HepG2 (cell line): ENCODE measurements around the gene CCDC33. TPM values are rescaled to one million over a fixed set of nuclear protein-coding genes. Genes with fewer than 3 reads are reported as not detected.

Source experiments
- ATAC-seq: fragments of 200-7000 bp; cut with Tn5 transposase; 3 replicates; pipeline ENCODE4 v1.9.1; 2020; ENCODE audit warnings: mild to moderate bottlenecking, moderate library complexity
- BruUV-seq: library from RNA; stranded (reverse); fragments of 400-500 nt; replicated peaks from 2 replicates; lab custom pipeline; 2021; lab: Mats Ljungman, UMichigan
- CTCF ChIA-PET: fragments of 300-600 bp; formaldehyde crosslinking; extraction: SDS; loops from one replicate; lab custom pipeline; 2021; ENCODE audit warnings: low total read pairs, inconsistent platforms, low intra/inter-chr PET ratio; lab: Yijun Ruan, JAX
- POLR2A ChIA-PET: fragments of 350-600 bp; sonication (Branson Sonifier 250); formaldehyde crosslinking; loops from one replicate; lab custom pipeline; 2020; ENCODE audit warnings: antibody characterized with exemption, inconsistent platforms; lab: Yijun Ruan, JAX
- DNase-seq: peaks from one replicate; pipeline ENCODE4 v3.0.0-alpha.2; 2015; ENCODE audit warnings: low spot score
- FAIRE-seq: peaks from 3 replicates; lab custom pipeline; 2011; peaks lifted over from hg19 to GRCh38; lab: Jason Lieb, UNC
- H2AFZ ChIP-seq: one replicate; pipeline ENCODE4 v1.6.1; 2011; ENCODE audit warnings: low read length, inconsistent platforms
- H3K27ac ChIP-seq: fragments of 300-600 bp; 3 replicates; pipeline ENCODE4 v1.8.0; 2011; ENCODE audit warnings: mixed run types, mild to moderate bottlenecking, mixed read lengths, low read length, inconsistent platforms; ENCODE audit not compliant: insufficient read depth; ENCODE audit errors: extremely low read length
- H3K27me3 ChIP-seq, 2 experiments: fragments of 200-600 bp in 1 of 2; 2 replicates in 1 of 2; 3 replicates in 1 of 2; pipeline versions ENCODE4 v1.6.0 to v1.8.0; 2011; ENCODE audit warnings: low read length in 2 of 2, mild to moderate bottlenecking in 2 of 2, moderate library complexity in 2 of 2, inconsistent platforms in 1 of 2; ENCODE audit not compliant: insufficient read depth in 2 of 2, control insufficient read depth in 1 of 2
- H3K36me3 ChIP-seq, 2 experiments: fragments of 200-600 bp in 1 of 2; replicated peaks in 1 of 2; 2 replicates in 1 of 2; 3 replicates in 1 of 2; pipeline versions ENCODE4 v1.5.1 to v1.8.0; 2011; ENCODE audit warnings: low read length in 2 of 2, inconsistent platforms in 1 of 2; ENCODE audit not compliant: insufficient read depth in 2 of 2, control insufficient read depth in 1 of 2
- H3K4me1 ChIP-seq: 2 replicates; pipeline ENCODE4 v1.5.1; 2012; ENCODE audit warnings: low read length, inconsistent platforms; ENCODE audit not compliant: insufficient read depth
- H3K4me2 ChIP-seq: 2 replicates; pipeline ENCODE4 v1.6.0; 2011; ENCODE audit warnings: low read depth, low read length, inconsistent platforms
- H3K4me3 ChIP-seq, 3 experiments: fragments of 200-600 bp in 1 of 3; sonication (generic), shearing (Covaris generic) in 1 of 3; replicated peaks in 1 of 3; 2 replicates each; pipeline ENCODE4 v1.5.1; 2011 to 2016; ENCODE audit warnings: low read length in 3 of 3, inconsistent platforms in 2 of 3, low read depth in 2 of 3, mild to moderate bottlenecking in 2 of 3, control low read depth in 1 of 3, mixed read lengths in 1 of 3; ENCODE audit not compliant: insufficient read depth in 1 of 3
- H3K79me2 ChIP-seq: one replicate; pipeline ENCODE4 v1.6.1; 2011; ENCODE audit warnings: low read length, inconsistent platforms; ENCODE audit not compliant: insufficient read depth
- H3K9ac ChIP-seq: 2 replicates; pipeline ENCODE4 v1.6.0; 2011; ENCODE audit warnings: mild to moderate bottlenecking, low read depth, low read length, inconsistent platforms; ENCODE audit not compliant: insufficient read depth
- H3K9me3 ChIP-seq: 2 replicates; pipeline ENCODE4 v1.5.1; 2012; ENCODE audit warnings: mild to moderate bottlenecking, low read length
- H4K20me1 ChIP-seq: 2 replicates; pipeline ENCODE4 v1.6.0; 2011; ENCODE audit warnings: inconsistent platforms, mild to moderate bottlenecking, low read length, moderate library complexity; ENCODE audit not compliant: insufficient read depth
- CBX1 ChIP-seq: IDR thresholded peaks from one replicate; pipeline ENCODE4 v1.6.1; 2016; ENCODE audit warnings: antibody characterized with exemption, low read depth
- CEBPB ChIP-seq: IDR thresholded peaks from 2 replicates; pipeline ENCODE4 v1.6.1; 2011; ENCODE audit warnings: low read depth, low read length, improper control_type of control experiment, borderline replicate concordance
- FOSL2 ChIP-seq: sonication (generic); formaldehyde crosslinking; IDR thresholded peaks from 2 replicates; pipeline ENCODE4 v1.4.0; 2020; ENCODE audit warnings: missing genetic modification reagents
- GZF1 ChIP-seq: sonication (generic); formaldehyde crosslinking; IDR thresholded peaks from 2 replicates; pipeline ENCODE4 v1.5.1; 2020; ENCODE audit warnings: mild to moderate bottlenecking, missing genetic modification reagents
- HIVEP1 ChIP-seq: sonication (generic); formaldehyde crosslinking; IDR thresholded peaks from 2 replicates; pipeline ENCODE4 v1.4.0; 2020; ENCODE audit warnings: mild to moderate bottlenecking, missing genetic modification reagents
- LCORL ChIP-seq, 2 experiments: fragments of 450-650 bp in 1 of 2; sonication (generic) in 1 of 2; formaldehyde crosslinking in 1 of 2; IDR thresholded peaks; 2 replicates each; pipeline versions ENCODE4 v1.5.0 to v1.6.1; 2017 to 2020; ENCODE audit warnings: antibody characterized with exemption in 1 of 2, missing genetic modification reagents in 1 of 2
- ZNF326 ChIP-seq: sonication (generic); formaldehyde crosslinking; IDR thresholded peaks from 2 replicates; pipeline ENCODE4 v1.4.0; 2020; ENCODE audit warnings: missing genetic modification reagents, borderline replicate concordance
- ZNF567 ChIP-seq: sonication (generic); formaldehyde crosslinking; IDR thresholded peaks from 2 replicates; pipeline ENCODE4 v1.8.1; 2023; ENCODE audit warnings: mild to moderate bottlenecking, missing genetic modification reagents, borderline replicate concordance
- ZNF598 ChIP-seq: sonication (generic); formaldehyde crosslinking; IDR thresholded peaks from 2 replicates; pipeline ENCODE4 v1.5.1; 2020; ENCODE audit warnings: mild to moderate bottlenecking, missing genetic modification reagents, borderline replicate concordance
- WGBS: methylation state at CpG from one replicate; pipeline ENCODE4 v1.1.6; 2017; ENCODE audit warnings: low lambda C conversion rate; 5-methylcytosine and 5-hydroxymethylcytosine counted together
- in situ Hi-C: cut with HindIII; loops from 2 replicates; pipeline ENCODE4 v1.10.0; 2017; ENCODE audit warnings: low pct_unique_long_range_greater_than_20kb; ENCODE audit not compliant: extremely low pct_ligation_motif_present
- intact Hi-C: fragments of 100-400 bp; cut with micrococcal nuclease; formaldehyde crosslinking; loops from one replicate; pipeline ENCODE4 v1.10.0; 2022; ENCODE audit not compliant: unreplicated experiment
- polyA plus RNA-seq, 8 experiments: library from polyadenylated mRNA; depleted of rRNA in 3 of 8; stranded (reverse) in 7 of 8; unstranded in 1 of 8; fragments of >200 nt; fragmentation: Illumina TruSeq in 4 of 8; extraction: Trizol in 4 of 8; gene quantifications; 2 replicates each; pipeline versions ENCODE4 v1.2.1 to v1.2.3, GENCODE V29; 2011 to 2016; ENCODE audit warnings: low read depth in 4 of 8, missing spikeins in 1 of 8, mixed read lengths in 1 of 8; ENCODE audit not compliant: insufficient read depth in 1 of 8
- total RNA-seq, 5 experiments: library from RNA; depleted of rRNA; stranded (reverse); fragments of >200 nt; fragmentation: Illumina TruSeq; extraction: Trizol; gene quantifications; 2 replicates each; pipeline ENCODE4 v1.2.3, GENCODE V29; 2016; ENCODE audit warnings: low read depth in 1 of 5
- TF ChIP-seq, protein P1 (sequence below): sonication (generic); formaldehyde crosslinking; conservative IDR thresholded peaks from 2 replicates; pipeline ENCODE4 v1.8.0; 2022; ENCODE audit warnings: missing genetic modification reagents
- TF ChIP-seq, protein P2 (sequence below): sonication (generic); formaldehyde crosslinking; IDR thresholded peaks from 2 replicates; pipeline ENCODE4 v1.5.1; 2020; ENCODE audit warnings: missing genetic modification reagents, mild to moderate bottlenecking, borderline replicate concordance
- TF ChIP-seq, protein P3 (sequence below): sonication (generic); formaldehyde crosslinking; IDR thresholded peaks from 2 replicates; pipeline ENCODE4 v1.8.1; 2022; ENCODE audit warnings: mild to moderate bottlenecking, missing genetic modification reagents
- TF ChIP-seq, protein P4 (sequence below): sonication (generic); formaldehyde crosslinking; IDR thresholded peaks from 2 replicates; pipeline ENCODE4 v1.5.0; 2020; ENCODE audit warnings: missing genetic modification reagents

Gene CCDC33
- total and polyA plus RNA-seq, 2 of the 13 experiments (the other 11 are each of a cell fraction or from before 2014, with no cell fraction given): 0.30 TPM; not detected in 1

DNA sequence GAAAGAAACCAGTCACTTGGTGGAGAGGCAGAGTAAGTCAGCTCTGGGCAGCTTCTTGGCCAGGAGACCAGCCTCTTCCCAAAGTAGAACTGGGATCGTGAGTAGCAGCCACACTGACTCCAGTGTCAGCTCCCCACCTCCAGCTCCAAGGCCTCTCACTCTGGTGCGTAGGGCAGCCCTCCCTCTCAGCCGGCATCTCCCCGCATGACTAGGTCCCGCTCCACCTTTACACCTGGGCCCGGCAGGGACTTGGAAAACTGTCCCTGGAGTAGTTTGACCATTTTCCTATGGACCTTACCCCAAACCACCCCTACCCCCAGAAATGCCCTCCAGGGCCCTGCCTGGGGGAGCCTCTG, 36.9 kb upstream of the CCDC33 start (continued):
- TF ChIP-seq, protein P1, sequence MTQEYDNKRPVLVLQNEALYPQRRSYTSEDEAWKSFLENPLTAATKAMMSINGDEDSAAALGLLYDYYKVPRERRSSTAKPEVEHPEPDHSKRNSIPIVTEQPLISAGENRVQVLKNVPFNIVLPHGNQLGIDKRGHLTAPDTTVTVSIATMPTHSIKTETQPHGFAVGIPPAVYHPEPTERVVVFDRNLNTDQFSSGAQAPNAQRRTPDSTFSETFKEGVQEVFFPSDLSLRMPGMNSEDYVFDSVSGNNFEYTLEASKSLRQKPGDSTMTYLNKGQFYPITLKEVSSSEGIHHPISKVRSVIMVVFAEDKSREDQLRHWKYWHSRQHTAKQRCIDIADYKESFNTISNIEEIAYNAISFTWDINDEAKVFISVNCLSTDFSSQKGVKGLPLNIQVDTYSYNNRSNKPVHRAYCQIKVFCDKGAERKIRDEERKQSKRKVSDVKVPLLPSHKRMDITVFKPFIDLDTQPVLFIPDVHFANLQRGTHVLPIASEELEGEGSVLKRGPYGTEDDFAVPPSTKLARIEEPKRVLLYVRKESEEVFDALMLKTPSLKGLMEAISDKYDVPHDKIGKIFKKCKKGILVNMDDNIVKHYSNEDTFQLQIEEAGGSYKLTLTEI (CRISPR knock-in tag): no peak
- TF ChIP-seq ZNF567 (CRISPR knock-in tag): no peak
- TF ChIP-seq HIVEP1: no peak
- TF ChIP-seq, protein P2, sequence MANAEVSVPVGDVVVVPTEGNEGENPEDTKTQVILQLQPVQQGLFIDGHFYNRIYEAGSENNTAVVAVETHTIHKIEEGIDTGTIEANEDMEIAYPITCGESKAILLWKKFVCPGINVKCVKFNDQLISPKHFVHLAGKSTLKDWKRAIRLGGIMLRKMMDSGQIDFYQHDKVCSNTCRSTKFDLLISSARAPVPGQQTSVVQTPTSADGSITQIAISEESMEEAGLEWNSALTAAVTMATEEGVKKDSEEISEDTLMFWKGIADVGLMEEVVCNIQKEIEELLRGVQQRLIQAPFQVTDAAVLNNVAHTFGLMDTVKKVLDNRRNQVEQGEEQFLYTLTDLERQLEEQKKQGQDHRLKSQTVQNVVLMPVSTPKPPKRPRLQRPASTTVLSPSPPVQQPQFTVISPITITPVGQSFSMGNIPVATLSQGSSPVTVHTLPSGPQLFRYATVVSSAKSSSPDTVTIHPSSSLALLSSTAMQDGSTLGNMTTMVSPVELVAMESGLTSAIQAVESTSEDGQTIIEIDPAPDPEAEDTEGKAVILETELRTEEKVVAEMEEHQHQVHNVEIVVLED: no peak
- TF ChIP-seq, protein P3, sequence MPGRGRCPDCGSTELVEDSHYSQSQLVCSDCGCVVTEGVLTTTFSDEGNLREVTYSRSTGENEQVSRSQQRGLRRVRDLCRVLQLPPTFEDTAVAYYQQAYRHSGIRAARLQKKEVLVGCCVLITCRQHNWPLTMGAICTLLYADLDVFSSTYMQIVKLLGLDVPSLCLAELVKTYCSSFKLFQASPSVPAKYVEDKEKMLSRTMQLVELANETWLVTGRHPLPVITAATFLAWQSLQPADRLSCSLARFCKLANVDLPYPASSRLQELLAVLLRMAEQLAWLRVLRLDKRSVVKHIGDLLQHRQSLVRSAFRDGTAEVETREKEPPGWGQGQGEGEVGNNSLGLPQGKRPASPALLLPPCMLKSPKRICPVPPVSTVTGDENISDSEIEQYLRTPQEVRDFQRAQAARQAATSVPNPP (CRISPR knock-in tag): no peak
- no peak for TF ChIP-seq ZNF326 (CRISPR knock-in tag)
- TF ChIP-seq, all 625 proteins: peak for 0

DNA sequence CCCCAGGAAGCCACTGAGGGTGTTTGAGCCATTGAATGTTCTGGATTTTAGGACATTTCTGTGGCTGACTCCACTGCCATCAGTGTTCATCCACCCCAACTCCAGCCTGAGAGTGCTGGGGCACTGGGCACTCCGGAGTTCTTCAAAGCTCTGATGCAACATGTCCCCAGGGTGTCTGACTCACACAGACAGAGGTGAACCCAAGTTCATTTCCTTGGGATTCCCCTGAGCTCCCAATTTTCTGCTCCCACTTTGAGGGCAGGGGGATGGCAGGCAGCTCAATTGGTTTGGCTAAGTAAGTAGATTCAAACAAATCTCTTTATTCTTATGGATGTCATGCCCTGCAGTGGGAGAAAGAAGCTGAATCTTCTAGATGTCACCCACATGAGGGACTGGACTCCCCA, 35.7 kb upstream of the CCDC33 start:
- Histone ChIP-seq H3K9ac (no peak overlapping the region), H3K9me3 (no peaks in the 10 kb centered on the region), H3K27ac (no peak overlapping the region), H2AFZ (no peak overlapping the region), H3K79me2 (no peaks in the 10 kb centered on the region), H3K4me3 (no peak overlapping the region), H3K36me3 (no peaks in the 10 kb centered on the region), H3K4me1 (0 out of 2 replicates have a peak, but pooled peaks cover 32% of the 10 kb centered on the region)
- FAIRE-seq (no peak), DNase-seq (no peak)
- CTCF ChIA-PET: no interaction called here
- 0% methylated on average over 1 of the region's 1 CpG for WGBS
- in situ Hi-C loops: no loop called here
- POLR2A ChIA-PET: no interaction called here
- TF ChIP-seq FOSL2 (CRISPR knock-in tag) (peak; percentile 44; the same call in 1 of the 2 replicates), CEBPB (peak; percentile 27; the same call in 1 of the 2 replicates), LCORL (IDR thresholded peaks at IDR 0.05) (no peak), LCORL (CRISPR knock-in tag; IDR thresholded peaks at IDR 0.05) (no peak), ZNF598 (CRISPR knock-in tag) (no peak), GZF1 (CRISPR knock-in tag) (no peak), CBX1 (no peak)
- TF ChIP-seq, protein P4, sequence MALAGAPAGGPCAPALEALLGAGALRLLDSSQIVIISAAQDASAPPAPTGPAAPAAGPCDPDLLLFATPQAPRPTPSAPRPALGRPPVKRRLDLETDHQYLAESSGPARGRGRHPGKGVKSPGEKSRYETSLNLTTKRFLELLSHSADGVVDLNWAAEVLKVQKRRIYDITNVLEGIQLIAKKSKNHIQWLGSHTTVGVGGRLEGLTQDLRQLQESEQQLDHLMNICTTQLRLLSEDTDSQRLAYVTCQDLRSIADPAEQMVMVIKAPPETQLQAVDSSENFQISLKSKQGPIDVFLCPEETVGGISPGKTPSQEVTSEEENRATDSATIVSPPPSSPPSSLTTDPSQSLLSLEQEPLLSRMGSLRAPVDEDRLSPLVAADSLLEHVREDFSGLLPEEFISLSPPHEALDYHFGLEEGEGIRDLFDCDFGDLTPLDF (CRISPR knock-in tag): no peak
- TF ChIP-seq, all 625 proteins: peak for 2
- no peak for ATAC-seq
- BruUV-seq: no TSS peak
- H4K20me1 ChIP-seq: 0 out of 2 replicates have a peak, but pooled peaks cover 2% of the 10 kb centered on the region
- peaks cover 7 to 23% of the 10 kb centered on the region in 2 experiments for H3K27me3 ChIP-seq
- intact Hi-C loops: no loop called here
- no peak overlapping the region for H3K4me2 ChIP-seq
